Esophagus muscularis mucosa (tissue), 4 donors: ENCODE data around the gene CRYBG1. TPM values are rescaled to one million over a fixed set of nuclear protein-coding genes. Genes with fewer than 3 reads are reported as not detected.

Source experiments
- DNase-seq: peaks from one replicate; pipeline ENCODE4 v3.0.0-alpha.2; 2017; ENCODE audit errors: extremely low spot score
- H3K27ac ChIP-seq, 4 donors: fragments of 200-600 bp; sonication (generic); replicated peaks in 1 of 4; 1 replicate in 3 of 4; 2 replicates in 1 of 4; pipeline ENCODE4 v1.5.1; 2016 to 2019; ENCODE audit warnings: mild to moderate bottlenecking in 1 of 4
- H3K27me3 ChIP-seq, 4 donors: fragments of 200-600 bp; sonication (generic); one replicate each; pipeline versions ENCODE4 v1.5.1 to v1.6.0; 2016 to 2019
- H3K36me3 ChIP-seq, 4 donors: fragments of 200-600 bp; sonication (generic); one replicate each; pipeline ENCODE4 v1.5.1; 2016 to 2019
- H3K4me1 ChIP-seq, 4 donors: fragments of 200-600 bp; sonication (generic); one replicate each; pipeline ENCODE4 v1.5.1; 2016 to 2019
- H3K4me3 ChIP-seq, 4 donors: fragments of 200-600 bp; sonication (generic); 1 replicate in 2 of 4; 2 replicates in 2 of 4; pipeline ENCODE4 v1.5.1; 2016 to 2019; ENCODE audit warnings: mild to moderate bottlenecking in 4 of 4, moderate library complexity in 1 of 4
- H3K9me3 ChIP-seq, 4 donors: fragments of 200-600 bp; sonication (generic); 1 replicate in 3 of 4; 2 replicates in 1 of 4; pipeline ENCODE4 v1.5.1; 2016 to 2019
- EP300 ChIP-seq: sonication (generic); formaldehyde crosslinking; IDR thresholded peaks from one replicate; pipeline ENCODE4 v1.6.1; 2017; ENCODE audit warnings: antibody characterized with exemption
- POLR2A ChIP-seq: fragments of 450-650 bp; IDR thresholded peaks from one replicate; pipeline ENCODE4 v1.6.1; 2017; ENCODE audit warnings: antibody characterized with exemption, moderate library complexity, mild to moderate bottlenecking, low read depth
- POLR2AphosphoS5 ChIP-seq, 2 donors: sonication (generic); formaldehyde crosslinking; IDR thresholded peaks; one replicate each; pipeline ENCODE4 v1.6.1; 2017; ENCODE audit warnings: antibody characterized with exemption in 2 of 2
- WGBS: methylation state at CpG from one replicate; pipeline ENCODE4 v1.1.5; 2018; 5-methylcytosine and 5-hydroxymethylcytosine counted together
- intact Hi-C: fragments of 100-400 bp; cut with DNase I; formaldehyde crosslinking; loops from one replicate; pipeline ENCODE4 v1.15.1; 2023
- total RNA-seq, 4 donors: library from RNA; depleted of rRNA; stranded (reverse); fragments of >200 nt; gene quantifications; one replicate each; pipeline versions ENCODE4 v1.1.0 to v1.2.1, GENCODE V29; 2016
- TF ChIP-seq, protein P1 (sequence below), 3 experiments: fragments of 200-600 bp in 2 of 3; fragments of 450-650 bp in 1 of 3; sonication (generic) in 2 of 3; IDR thresholded peaks; one replicate each; pipeline ENCODE4 v1.5.1; 2017 to 2019; ENCODE audit warnings: antibody characterized with exemption in 3 of 3, mild to moderate bottlenecking in 2 of 3, moderate library complexity in 1 of 3

CRYBG1 gene
- total RNA-seq, 4 donors from 2014 or later: 2.1 to 4.5 (median 3.6) TPM

DNA sequence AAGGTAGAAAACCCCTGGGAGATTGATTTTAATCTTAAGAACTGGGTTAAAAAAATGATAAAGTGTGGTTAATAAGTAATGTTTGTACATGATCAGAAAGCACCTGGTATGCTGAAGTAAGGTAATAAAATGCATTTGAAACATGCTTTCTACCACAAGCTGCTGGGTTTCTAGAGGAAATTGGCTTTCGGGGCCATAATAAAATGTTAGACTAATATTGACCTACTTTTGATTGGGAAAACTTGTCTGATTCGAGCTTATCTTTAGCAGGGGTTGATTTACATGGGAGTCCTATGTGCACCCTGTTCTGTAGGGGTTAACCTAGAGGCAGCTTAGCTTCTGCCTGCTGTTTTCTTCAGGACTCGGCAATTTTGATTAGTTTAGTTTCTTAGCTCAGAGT, 50.5 kb downstream of the CRYBG1 start:
- no peaks in the 10 kb centered on the region for H3K36me3 ChIP-seq
- TF ChIP-seq, protein P1, sequence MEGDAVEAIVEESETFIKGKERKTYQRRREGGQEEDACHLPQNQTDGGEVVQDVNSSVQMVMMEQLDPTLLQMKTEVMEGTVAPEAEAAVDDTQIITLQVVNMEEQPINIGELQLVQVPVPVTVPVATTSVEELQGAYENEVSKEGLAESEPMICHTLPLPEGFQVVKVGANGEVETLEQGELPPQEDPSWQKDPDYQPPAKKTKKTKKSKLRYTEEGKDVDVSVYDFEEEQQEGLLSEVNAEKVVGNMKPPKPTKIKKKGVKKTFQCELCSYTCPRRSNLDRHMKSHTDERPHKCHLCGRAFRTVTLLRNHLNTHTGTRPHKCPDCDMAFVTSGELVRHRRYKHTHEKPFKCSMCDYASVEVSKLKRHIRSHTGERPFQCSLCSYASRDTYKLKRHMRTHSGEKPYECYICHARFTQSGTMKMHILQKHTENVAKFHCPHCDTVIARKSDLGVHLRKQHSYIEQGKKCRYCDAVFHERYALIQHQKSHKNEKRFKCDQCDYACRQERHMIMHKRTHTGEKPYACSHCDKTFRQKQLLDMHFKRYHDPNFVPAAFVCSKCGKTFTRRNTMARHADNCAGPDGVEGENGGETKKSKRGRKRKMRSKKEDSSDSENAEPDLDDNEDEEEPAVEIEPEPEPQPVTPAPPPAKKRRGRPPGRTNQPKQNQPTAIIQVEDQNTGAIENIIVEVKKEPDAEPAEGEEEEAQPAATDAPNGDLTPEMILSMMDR (IDR thresholded peaks at IDR 0.05): no peak
- TF ChIP-seq POLR2AphosphoS5 (IDR thresholded peaks at IDR 0.05): no peak
- TF ChIP-seq POLR2A: no peak
- no peak for TF ChIP-seq EP300
- DNase-seq: no peak
- H3K27ac ChIP-seq: no peak overlapping the region
- no peaks in the 10 kb centered on the region for H3K4me1 ChIP-seq
- intact Hi-C loops: no loop called here
- H3K9me3 ChIP-seq: peaks cover 0 to 5% (median 0%) of the 10 kb centered on the region in 4 donors
- WGBS: 74% methylated on average over 3 of the region's 3 CpGs
- H3K4me3 ChIP-seq: no peak overlapping the region
- peaks cover 0 to 5% (median 0%) of the 10 kb centered on the region in 4 donors for H3K27me3 ChIP-seq

DNA sequence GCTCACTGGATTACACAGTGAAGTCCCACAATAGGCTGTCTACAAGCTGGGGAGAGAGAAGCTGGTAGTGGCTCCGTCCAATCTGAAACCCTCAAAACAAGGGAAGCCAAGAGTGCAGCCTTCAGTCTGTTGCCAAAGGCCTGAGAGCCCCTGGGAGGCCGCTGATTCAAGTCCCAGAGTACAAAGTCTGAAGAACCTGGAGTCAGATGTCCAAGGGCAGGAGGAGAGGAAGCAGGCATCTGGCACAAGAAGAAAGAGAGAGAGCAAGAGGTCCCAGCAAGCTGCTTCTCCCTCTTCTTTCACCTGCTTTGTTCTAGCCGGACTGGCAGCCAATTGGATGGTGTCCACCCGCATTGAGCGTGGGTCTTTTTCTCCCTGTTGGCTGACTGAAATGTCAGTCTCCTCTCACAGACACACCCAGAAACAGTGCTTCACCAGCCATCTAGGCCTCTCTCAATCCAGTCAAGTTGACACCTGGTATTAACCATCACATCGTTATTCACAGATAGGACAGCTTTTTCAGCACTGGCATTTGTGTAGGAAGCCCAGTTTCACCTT, 51.2 kb downstream of the CRYBG1 start:
- Histone ChIP-seq H3K4me1 (no peaks in the 10 kb centered on the region), H3K27me3 (peaks cover 0 to 6% (median 0%) of the 10 kb centered on the region in 4 donors), H3K36me3 (no peaks in the 10 kb centered on the region), H3K4me3 (no peak overlapping the region), H3K9me3 (peaks cover 0 to 5% (median 0%) of the 10 kb centered on the region in 4 donors), H3K27ac (no peak overlapping the region)
- DNase-seq: peak; percentile 80
- TF ChIP-seq, protein P1 (IDR thresholded peaks at IDR 0.05): no peak
- no peak for TF ChIP-seq POLR2AphosphoS5 (IDR thresholded peaks at IDR 0.05)
- TF ChIP-seq POLR2A: no peak
- TF ChIP-seq EP300: no peak
- 86% methylated on average over 6 of the region's 6 CpGs for WGBS
- intact Hi-C loops: no loop called here

DNA sequence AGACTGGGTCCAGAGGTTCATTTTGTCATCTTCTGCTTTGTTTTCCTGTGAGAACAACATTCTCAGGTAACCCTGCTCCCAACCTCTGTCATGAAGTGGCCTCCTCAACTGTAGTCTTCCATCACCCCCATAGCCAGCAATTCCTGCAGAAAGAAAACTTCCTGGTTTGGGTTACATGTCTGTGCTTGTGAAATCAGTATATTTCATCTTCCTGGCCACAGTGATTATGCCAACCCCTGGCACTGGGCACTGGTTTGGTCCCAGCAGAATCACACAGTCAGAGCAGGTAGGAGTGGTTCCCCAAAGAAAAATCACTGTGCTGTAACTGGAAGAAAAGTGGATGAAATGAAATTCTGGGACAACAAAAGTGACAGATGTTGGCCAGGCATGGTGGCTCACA, 52.5 kb downstream of the CRYBG1 start:
- Histone ChIP-seq H3K27me3 (peaks cover 0 to 6% (median 0%) of the 10 kb centered on the region in 4 donors), H3K9me3 (no peaks in the 10 kb centered on the region), H3K4me3 (no peak overlapping the region), H3K27ac (no peak overlapping the region), H3K36me3 (no peaks in the 10 kb centered on the region), H3K4me1 (no peaks in the 10 kb centered on the region)
- TF ChIP-seq EP300 (no peak), POLR2AphosphoS5 (IDR thresholded peaks at IDR 0.05) (no peak), POLR2A (no peak)
- TF ChIP-seq, protein P1 (IDR thresholded peaks at IDR 0.05): no peak
- intact Hi-C loops: no loop called here
- no peak for DNase-seq

DNA sequence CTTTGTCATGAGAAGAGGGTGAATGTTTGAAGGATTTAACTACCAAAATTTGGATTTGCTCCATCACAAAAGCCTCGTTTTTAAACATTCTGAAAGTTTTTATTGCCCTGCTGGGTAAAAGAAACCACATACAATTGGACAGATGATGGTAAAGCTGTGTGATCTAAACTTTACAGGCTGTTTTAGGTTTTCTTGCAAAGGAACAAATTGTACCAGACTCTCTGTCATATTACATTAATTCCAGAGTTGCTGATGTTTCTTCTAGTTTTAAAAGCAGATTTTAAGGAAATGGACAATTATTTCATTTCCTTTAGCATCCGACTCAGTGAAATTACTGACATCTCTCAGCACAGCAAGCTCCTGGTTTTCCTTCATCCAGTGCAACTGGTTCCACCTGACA, 53.2 kb downstream of the CRYBG1 start:
- Histone ChIP-seq H3K36me3 (no peaks in the 10 kb centered on the region), H3K27ac (no peak overlapping the region), H3K9me3 (no peaks in the 10 kb centered on the region), H3K4me1 (no peaks in the 10 kb centered on the region), H3K4me3 (no peak overlapping the region), H3K27me3 (peaks cover 0 to 6% (median 0%) of the 10 kb centered on the region in 4 donors)
- TF ChIP-seq EP300 (no peak), POLR2AphosphoS5 (IDR thresholded peaks at IDR 0.05) (no peak), POLR2A (no peak)
- TF ChIP-seq, protein P1 (IDR thresholded peaks at IDR 0.05): no peak
- DNase-seq: no peak
- 55% methylated on average over 2 of the region's 2 CpGs for WGBS
- intact Hi-C loops: no loop called here

DNA sequence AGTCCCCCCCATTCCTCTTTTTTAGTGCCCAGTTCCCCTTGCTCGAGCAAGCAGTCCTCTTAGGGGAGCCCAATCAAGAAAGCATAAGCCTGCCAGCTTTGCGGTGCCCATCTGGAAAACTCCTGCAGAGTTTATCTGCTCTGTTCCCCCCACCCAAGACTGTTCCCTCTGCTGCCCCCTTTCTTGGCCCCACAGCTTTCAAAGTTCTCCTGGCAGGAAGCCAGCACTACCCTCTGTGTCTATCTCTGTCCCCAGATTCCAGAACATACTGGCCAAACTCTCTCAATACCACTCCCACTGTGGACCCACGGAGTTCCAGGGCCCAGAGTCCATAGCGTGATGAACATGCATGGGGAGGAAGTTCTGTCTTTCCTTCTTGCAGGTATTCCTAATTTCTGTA, 55.4 kb downstream of the CRYBG1 start:
- H3K36me3 ChIP-seq: no peaks in the 10 kb centered on the region
- H3K27me3 ChIP-seq: peaks cover 0 to 6% (median 0%) of the 10 kb centered on the region in 4 donors
- H3K4me1 ChIP-seq: no peaks in the 10 kb centered on the region
- WGBS: 69% methylated on average over 4 of the region's 4 CpGs
- H3K9me3 ChIP-seq: no peaks in the 10 kb centered on the region
- DNase-seq: peak; percentile 85
- no peak overlapping the region for H3K4me3 ChIP-seq
- no peak overlapping the region for H3K27ac ChIP-seq
- intact Hi-C loops: no loop called here
- TF ChIP-seq EP300: no peak
- TF ChIP-seq, protein P1 (IDR thresholded peaks at IDR 0.05): no peak
- no peak for TF ChIP-seq POLR2AphosphoS5 (IDR thresholded peaks at IDR 0.05)
- TF ChIP-seq POLR2A: no peak
